Ramos (cell line): ENCODE data around the gene HIVEP3.

Experiments
- in situ Hi-C: fragments of 300-500 bp; cut with MboI; formaldehyde crosslinking; loops from one replicate; pipeline ENCODE4 v1.14.3; 2022; ENCODE audit warnings: low sequenced_read_pairs; ENCODE audit not compliant: unreplicated experiment

The HIVEP3 gene

GRCh38 chr1:41853907-41854306, 64.8 kb downstream of the HIVEP3 start:
- in situ Hi-C loops: no loop called here

GRCh38 chr1:41852091-41852490, 66.6 kb downstream of the HIVEP3 start:
- in situ Hi-C loops: no loop called here

- in situ Hi-C loops: no loop called here
Measured at GRCh38 chr1:41851589-41851988, 67.1 kb downstream of the HIVEP3 start.

GRCh38 chr1:41850029-41850428, 68.7 kb downstream of the HIVEP3 start:
- in situ Hi-C loops: no loop called here

GRCh38 chr1:41849211-41849759, 69.4 kb downstream of the HIVEP3 start:
- in situ Hi-C loops: no loop called here

GRCh38 chr1:41848216-41848952, 70.3 kb downstream of the HIVEP3 start:
- in situ Hi-C loops: no loop called here

GRCh38 chr1:41847733-41848132, 71.0 kb downstream of the HIVEP3 start:
- in situ Hi-C loops: no loop called here

GRCh38 chr1:41846625-41847405, 71.9 kb downstream of the HIVEP3 start:
- in situ Hi-C loops: no loop called here

- in situ Hi-C loops: no loop called here
Measured at GRCh38 chr1:41844781-41845272, 73.9 kb downstream of the HIVEP3 start.

GRCh38 chr1:41844255-41844654, 74.5 kb downstream of the HIVEP3 start:
- in situ Hi-C loops: no loop called here

- in situ Hi-C loops: no loop called here
Measured at GRCh38 chr1:41842993-41843755, 75.5 kb downstream of the HIVEP3 start.

- in situ Hi-C loops: no loop called here
Measured at GRCh38 chr1:41842326-41842725, 76.4 kb downstream of the HIVEP3 start.

GRCh38 chr1:41840592-41841246, 78.0 kb downstream of the HIVEP3 start:
- in situ Hi-C loops: no loop called here

GRCh38 chr1:41838266-41838665, 80.5 kb downstream of the HIVEP3 start:
- in situ Hi-C loops: no loop called here

- in situ Hi-C loops: no loop called here
Measured at GRCh38 chr1:41837691-41838090, 81.0 kb downstream of the HIVEP3 start.

GRCh38 chr1:41835485-41835884, 83.2 kb downstream of the HIVEP3 start:
- in situ Hi-C loops: no loop called here

- in situ Hi-C loops: no loop called here
Measured at GRCh38 chr1:41833519-41834000, 85.2 kb downstream of the HIVEP3 start.

- in situ Hi-C loops: no loop called here
Measured at GRCh38 chr1:41830726-41831125, 88.0 kb downstream of the HIVEP3 start.

GRCh38 chr1:41827991-41828570, 90.6 kb downstream of the HIVEP3 start:
- in situ Hi-C loops: no loop called here
